Neural cell (in vitro differentiated cells): Measurements from ENCODE around the gene GPS1. TPM values are rescaled to one million over a fixed set of nuclear protein-coding genes. Genes with fewer than 3 reads are reported as not detected.

ENCODE experiments used
- H2AFZ ChIP-seq: fragments of 200-600, 300-800 bp; sonication (generic), shearing (Covaris generic); 2 replicates; pipeline ENCODE4 v1.6.0; 2014; ENCODE audit warnings: low read depth, mild to moderate bottlenecking, antibody characterized with exemption, low read length, moderate library complexity
- H3F3A ChIP-seq: fragments of 200-600 bp; shearing (Covaris generic); 2 replicates; pipeline ENCODE4 v1.6.1; 2016; ENCODE audit warnings: mild to moderate bottlenecking, moderate library complexity, mixed read lengths, antibody characterized with exemption, low read length; ENCODE audit not compliant: insufficient read depth, poor library complexity, severe bottlenecking
- H3K27ac ChIP-seq: fragments of 200-600, 300-800 bp; sonication (generic), shearing (Covaris generic); 2 replicates; pipeline ENCODE4 v1.5.1; 2014; ENCODE audit warnings: mild to moderate bottlenecking, low read length, moderate library complexity
- H3K27me3 ChIP-seq: fragments of 300-800, 200-600 bp; sonication (generic), shearing (Covaris generic); 2 replicates; pipeline ENCODE4 v1.6.0; 2014; ENCODE audit warnings: mild to moderate bottlenecking, low read depth, low read length, moderate library complexity; ENCODE audit not compliant: insufficient read depth
- H3K36me3 ChIP-seq: fragments of 300-800, 200-600 bp; sonication (generic), shearing (Covaris generic); 2 replicates; pipeline ENCODE4 v1.5.1; 2014; ENCODE audit warnings: mild to moderate bottlenecking, antibody characterized with exemption, low read length, moderate library complexity; ENCODE audit not compliant: insufficient read depth
- H3K4me2 ChIP-seq: fragments of 300-800, 200-600 bp; sonication (generic), shearing (Covaris generic); 2 replicates; pipeline ENCODE4 v1.6.0; 2014; ENCODE audit warnings: mild to moderate bottlenecking, low read length
- H3K4me3 ChIP-seq: fragments of 300-800, 200-600 bp; sonication (generic), shearing (Covaris generic); 2 replicates; pipeline ENCODE4 v1.5.1; 2014; ENCODE audit warnings: mild to moderate bottlenecking, low read length, moderate library complexity
- H3K79me2 ChIP-seq: fragments of 200-600 bp; shearing (Covaris generic); replicated peaks from 2 replicates; pipeline ENCODE4 v1.6.0; 2014; ENCODE audit warnings: mild to moderate bottlenecking, low read length, moderate library complexity; ENCODE audit not compliant: insufficient read depth
- H3K9ac ChIP-seq: fragments of 300-800, 200-600 bp; sonication (generic), shearing (Covaris generic); 2 replicates; pipeline ENCODE4 v1.6.1; 2016; ENCODE audit warnings: mild to moderate bottlenecking, low read length, mixed read lengths
- H3K9me2 ChIP-seq: fragments of 200-600 bp; shearing (Covaris generic); 2 replicates; pipeline ENCODE4 v1.6.1; 2016; ENCODE audit warnings: mild to moderate bottlenecking, low read length, mixed read lengths; ENCODE audit not compliant: insufficient read depth
- H3K9me3 ChIP-seq: fragments of 200-600, 300-800 bp; sonication (generic), shearing (Covaris generic); 2 replicates; pipeline ENCODE4 v1.6.1; 2016; ENCODE audit warnings: mild to moderate bottlenecking, mixed run types, low read length, moderate library complexity, mixed read lengths
- H4K20me1 ChIP-seq: fragments of 200-600 bp; shearing (Covaris generic); 2 replicates; pipeline ENCODE4 v1.6.1; 2016; ENCODE audit warnings: mild to moderate bottlenecking, mixed run types; ENCODE audit not compliant: insufficient read depth
- EP300 ChIP-seq: fragments of 450-650 bp; conservative IDR thresholded peaks from 2 replicates; pipeline ENCODE4 v1.6.1; 2014; ENCODE audit warnings: antibody characterized with exemption, mild to moderate bottlenecking, moderate library complexity; ENCODE audit not compliant: poor library complexity, severe bottlenecking
- EZH2 ChIP-seq: fragments of 200-600, 300-800 bp; shearing (Covaris generic), sonication (generic); IDR thresholded peaks from 2 replicates; pipeline ENCODE4 v1.6.1; 2014; ENCODE audit warnings: antibody characterized with exemption, low read length, borderline replicate concordance, mild to moderate bottlenecking; ENCODE audit not compliant: insufficient read depth, poor library complexity, severe bottlenecking
- MXI1 ChIP-seq: fragments of 450-650 bp; conservative IDR thresholded peaks from 2 replicates; pipeline ENCODE4 v1.6.1; 2014; ENCODE audit warnings: antibody characterized with exemption, mild to moderate bottlenecking; ENCODE audit not compliant: poor library complexity, severe bottlenecking
- POLR2AphosphoS5 ChIP-seq: IDR thresholded peaks from 2 replicates; pipeline ENCODE4 v1.6.1; 2012
- RAD21 ChIP-seq: fragments of 450-650 bp; conservative IDR thresholded peaks from 2 replicates; pipeline ENCODE4 v1.6.1; 2014; ENCODE audit warnings: antibody characterized with exemption, mild to moderate bottlenecking, moderate library complexity
- SMC3 ChIP-seq: fragments of 450-650 bp; conservative IDR thresholded peaks from 2 replicates; pipeline ENCODE4 v1.6.1; 2014; ENCODE audit warnings: antibody characterized with exemption, mild to moderate bottlenecking, moderate library complexity; ENCODE audit not compliant: poor library complexity
- TAF1 ChIP-seq: IDR thresholded peaks from 2 replicates; pipeline ENCODE4 v1.6.1; 2012; ENCODE audit warnings: low read depth
- polyA plus RNA-seq: library from polyadenylated mRNA; depleted of rRNA; stranded (reverse); fragments of >200 nt; gene quantifications from 2 replicates; pipeline ENCODE4 v1.2.3, GENCODE V29; 2014
- TF ChIP-seq, protein P1 (sequence below): fragments of 450-650 bp; IDR thresholded peaks from 2 replicates; pipeline ENCODE4 v1.5.1; 2014; ENCODE audit warnings: antibody characterized with exemption, mild to moderate bottlenecking, moderate library complexity; ENCODE audit not compliant: poor library complexity, severe bottlenecking
- TF ChIP-seq, protein P2 (sequence below): IDR thresholded peaks from 2 replicates; pipeline ENCODE4 v1.6.1; 2012; ENCODE audit warnings: borderline replicate concordance

The GPS1 gene
- polyA plus RNA-seq, 1 donor from 2014 or later = 170 TPM

DNA sequence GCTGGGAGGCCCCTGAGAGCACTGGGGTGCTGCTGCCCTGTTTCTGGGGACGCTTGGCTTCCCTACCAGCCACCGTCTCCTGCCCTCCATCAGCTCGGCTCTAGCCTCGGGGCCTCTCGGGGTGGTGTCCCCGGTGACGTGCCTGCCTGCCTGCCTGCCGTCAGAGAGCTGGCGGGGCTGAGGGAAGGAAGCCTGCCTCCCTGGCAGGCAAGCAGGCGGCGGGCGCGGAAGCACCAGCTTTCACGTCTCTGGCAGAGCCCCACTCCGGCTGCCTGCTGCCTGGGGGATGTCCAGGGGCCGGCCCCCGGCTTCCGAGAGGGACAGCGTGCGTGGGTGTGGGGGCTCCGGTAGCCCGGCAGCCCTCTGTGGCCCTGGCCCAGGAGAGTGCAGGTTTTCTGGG is 38.4 kb upstream of the GPS1 start:
- Histone ChIP-seq H3F3A (no peaks in the 10 kb centered on the region), H3K4me3 (no peak overlapping the region), H3K27me3 (no peaks in the 10 kb centered on the region), H2AFZ (no peak overlapping the region), H3K9ac (no peak overlapping the region), H3K4me2 (no peak overlapping the region), H3K79me2 (no peaks in the 10 kb centered on the region), H3K36me3 (no peaks in the 10 kb centered on the region), H3K27ac (no peak overlapping the region), H3K9me2 (no peaks in the 10 kb centered on the region), H4K20me1 (no peaks in the 10 kb centered on the region), H3K9me3 (no peaks in the 10 kb centered on the region)
- TF ChIP-seq, protein P1, sequence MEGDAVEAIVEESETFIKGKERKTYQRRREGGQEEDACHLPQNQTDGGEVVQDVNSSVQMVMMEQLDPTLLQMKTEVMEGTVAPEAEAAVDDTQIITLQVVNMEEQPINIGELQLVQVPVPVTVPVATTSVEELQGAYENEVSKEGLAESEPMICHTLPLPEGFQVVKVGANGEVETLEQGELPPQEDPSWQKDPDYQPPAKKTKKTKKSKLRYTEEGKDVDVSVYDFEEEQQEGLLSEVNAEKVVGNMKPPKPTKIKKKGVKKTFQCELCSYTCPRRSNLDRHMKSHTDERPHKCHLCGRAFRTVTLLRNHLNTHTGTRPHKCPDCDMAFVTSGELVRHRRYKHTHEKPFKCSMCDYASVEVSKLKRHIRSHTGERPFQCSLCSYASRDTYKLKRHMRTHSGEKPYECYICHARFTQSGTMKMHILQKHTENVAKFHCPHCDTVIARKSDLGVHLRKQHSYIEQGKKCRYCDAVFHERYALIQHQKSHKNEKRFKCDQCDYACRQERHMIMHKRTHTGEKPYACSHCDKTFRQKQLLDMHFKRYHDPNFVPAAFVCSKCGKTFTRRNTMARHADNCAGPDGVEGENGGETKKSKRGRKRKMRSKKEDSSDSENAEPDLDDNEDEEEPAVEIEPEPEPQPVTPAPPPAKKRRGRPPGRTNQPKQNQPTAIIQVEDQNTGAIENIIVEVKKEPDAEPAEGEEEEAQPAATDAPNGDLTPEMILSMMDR = no peak
- TF ChIP-seq, protein P2, sequence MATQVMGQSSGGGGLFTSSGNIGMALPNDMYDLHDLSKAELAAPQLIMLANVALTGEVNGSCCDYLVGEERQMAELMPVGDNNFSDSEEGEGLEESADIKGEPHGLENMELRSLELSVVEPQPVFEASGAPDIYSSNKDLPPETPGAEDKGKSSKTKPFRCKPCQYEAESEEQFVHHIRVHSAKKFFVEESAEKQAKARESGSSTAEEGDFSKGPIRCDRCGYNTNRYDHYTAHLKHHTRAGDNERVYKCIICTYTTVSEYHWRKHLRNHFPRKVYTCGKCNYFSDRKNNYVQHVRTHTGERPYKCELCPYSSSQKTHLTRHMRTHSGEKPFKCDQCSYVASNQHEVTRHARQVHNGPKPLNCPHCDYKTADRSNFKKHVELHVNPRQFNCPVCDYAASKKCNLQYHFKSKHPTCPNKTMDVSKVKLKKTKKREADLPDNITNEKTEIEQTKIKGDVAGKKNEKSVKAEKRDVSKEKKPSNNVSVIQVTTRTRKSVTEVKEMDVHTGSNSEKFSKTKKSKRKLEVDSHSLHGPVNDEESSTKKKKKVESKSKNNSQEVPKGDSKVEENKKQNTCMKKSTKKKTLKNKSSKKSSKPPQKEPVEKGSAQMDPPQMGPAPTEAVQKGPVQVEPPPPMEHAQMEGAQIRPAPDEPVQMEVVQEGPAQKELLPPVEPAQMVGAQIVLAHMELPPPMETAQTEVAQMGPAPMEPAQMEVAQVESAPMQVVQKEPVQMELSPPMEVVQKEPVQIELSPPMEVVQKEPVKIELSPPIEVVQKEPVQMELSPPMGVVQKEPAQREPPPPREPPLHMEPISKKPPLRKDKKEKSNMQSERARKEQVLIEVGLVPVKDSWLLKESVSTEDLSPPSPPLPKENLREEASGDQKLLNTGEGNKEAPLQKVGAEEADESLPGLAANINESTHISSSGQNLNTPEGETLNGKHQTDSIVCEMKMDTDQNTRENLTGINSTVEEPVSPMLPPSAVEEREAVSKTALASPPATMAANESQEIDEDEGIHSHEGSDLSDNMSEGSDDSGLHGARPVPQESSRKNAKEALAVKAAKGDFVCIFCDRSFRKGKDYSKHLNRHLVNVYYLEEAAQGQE = no peak
- TF ChIP-seq TAF1 (no peak), POLR2AphosphoS5 (no peak), MXI1 (no peak), RAD21 (no peak), SMC3 (no peak), EZH2 (no peak)

DNA sequence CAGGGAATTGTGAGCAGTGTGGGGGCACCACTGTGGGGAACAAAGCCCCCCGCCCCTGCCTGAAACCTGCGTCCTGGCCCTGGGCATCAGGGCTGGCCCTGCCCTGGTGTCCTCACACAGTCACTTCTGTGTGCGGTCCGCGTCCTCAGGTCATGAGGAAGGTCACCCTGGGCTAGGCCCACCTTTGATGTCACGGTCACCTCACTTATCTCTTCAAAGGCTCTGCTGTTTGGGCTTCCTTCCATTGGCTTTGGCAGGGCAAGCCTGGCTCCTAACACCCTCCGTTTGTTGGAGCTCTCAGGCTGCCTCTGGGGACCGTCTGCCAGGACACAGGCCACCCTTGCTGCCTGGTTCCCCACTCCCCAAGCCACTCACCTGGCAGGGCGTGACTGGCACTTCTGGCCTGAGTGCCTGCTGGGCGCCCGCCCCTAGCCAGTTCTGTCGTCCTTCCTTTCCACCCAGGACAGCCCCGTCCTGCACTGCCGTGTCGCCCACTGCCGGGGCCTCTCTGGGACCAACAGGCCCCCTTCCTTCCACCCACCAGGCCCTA is 37.9 kb upstream of the GPS1 start:
- no peak overlapping the region for H3K4me3 ChIP-seq
- no peak overlapping the region for H2AFZ ChIP-seq
- H3K27ac ChIP-seq = no peak overlapping the region
- no peaks in the 10 kb centered on the region for H3K9me3 ChIP-seq
- no peak overlapping the region for H3K4me2 ChIP-seq
- H3K27me3 ChIP-seq = no peaks in the 10 kb centered on the region
- H3K79me2 ChIP-seq = no peaks in the 10 kb centered on the region
- H3K36me3 ChIP-seq = no peaks in the 10 kb centered on the region
- no peaks in the 10 kb centered on the region for H3F3A ChIP-seq
- H3K9me2 ChIP-seq = no peaks in the 10 kb centered on the region
- H4K20me1 ChIP-seq = no peaks in the 10 kb centered on the region
- TF ChIP-seq EZH2 = no peak
- TF ChIP-seq, protein P2 = no peak
- TF ChIP-seq RAD21 = no peak
- TF ChIP-seq, protein P1 = no peak
- no peak for TF ChIP-seq SMC3
- TF ChIP-seq POLR2AphosphoS5 = no peak
- TF ChIP-seq TAF1 = no peak
- TF ChIP-seq EP300 = no peak
- TF ChIP-seq MXI1 = no peak
- no peak overlapping the region for H3K9ac ChIP-seq
